Muscle layer of duodenum (tissue), 2 donors: ENCODE results near the gene ANKRD23.

Experiments
- H3K27ac ChIP-seq: one replicate; pipeline ENCODE4 v1.7.0; 2013; ENCODE audit warnings: mild to moderate bottlenecking, low read length
- H3K27me3 ChIP-seq: one replicate; pipeline ENCODE4 v1.7.0; 2013; ENCODE audit warnings: low read depth, mild to moderate bottlenecking, control low read depth, low read length
- H3K36me3 ChIP-seq, 2 donors: one replicate each; pipeline ENCODE4 v1.7.0; 2013; ENCODE audit warnings: low read length in 2 of 2, control low read depth in 1 of 2, mild to moderate bottlenecking in 1 of 2; ENCODE audit not compliant: insufficient read depth in 2 of 2, control insufficient read depth in 1 of 2
- H3K4me1 ChIP-seq, 2 donors: one replicate each; pipeline ENCODE4 v1.7.0; 2013; ENCODE audit warnings: low read length in 2 of 2, mild to moderate bottlenecking in 2 of 2, control low read depth in 1 of 2, moderate library complexity in 1 of 2; ENCODE audit not compliant: insufficient read depth in 2 of 2, control insufficient read depth in 1 of 2
- H3K4me3 ChIP-seq, 2 donors: one replicate each; pipeline ENCODE4 v1.7.0; 2013; ENCODE audit warnings: low read length in 2 of 2, low read depth in 1 of 2, mild to moderate bottlenecking in 1 of 2
- H3K9me3 ChIP-seq, 2 donors: one replicate each; pipeline ENCODE4 v1.7.0; 2013; ENCODE audit warnings: low read length in 2 of 2, control low read depth in 1 of 2, mild to moderate bottlenecking in 1 of 2; ENCODE audit not compliant: control insufficient read depth in 1 of 2
- donor health status: healthy.

The ANKRD23 gene

DNA sequence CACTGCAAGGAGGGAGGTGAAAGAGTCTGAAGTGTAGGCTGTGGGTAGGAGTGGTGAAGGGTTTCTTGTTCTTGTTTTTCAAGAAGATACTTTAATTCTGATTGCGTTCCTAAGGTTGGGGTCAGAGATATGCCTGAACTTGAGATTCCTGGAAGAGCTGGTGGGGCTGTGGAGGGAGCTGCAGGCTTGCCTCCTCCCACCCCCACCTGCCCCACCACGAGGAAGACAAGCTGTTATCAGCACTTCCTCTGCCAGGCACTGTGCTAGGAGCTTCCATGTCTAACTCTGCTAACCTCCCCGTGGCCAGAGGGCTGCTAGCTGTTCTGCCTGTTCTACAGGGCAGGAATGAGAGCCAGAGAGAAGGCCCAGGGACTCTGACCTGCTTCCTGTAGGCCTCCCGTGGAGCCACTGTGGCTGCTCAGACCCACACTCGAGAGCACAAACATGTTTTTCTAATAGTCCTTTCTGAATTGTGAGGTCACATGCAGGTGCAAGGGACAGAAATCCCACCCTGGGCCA lies 13.7 kb downstream of the ANKRD23 start:
- Histone ChIP-seq H3K9me3 (no peaks in the 10 kb centered on the region), H3K4me1 (peaks cover 3 to 12% of the 10 kb centered on the region in 2 donors), H3K27ac (no peak overlapping the region), H3K4me3 (no peak overlapping the region), H3K36me3 (peaks cover 45 to 69% of the 10 kb centered on the region in 2 donors), H3K27me3 (no peaks in the 10 kb centered on the region)

GRCh38 chr2:96828874-96829273 lies 14.9 kb downstream of the ANKRD23 start:
- H3K27ac ChIP-seq = no peak overlapping the region
- no peaks in the 10 kb centered on the region for H3K27me3 ChIP-seq
- H3K36me3 ChIP-seq = peaks cover 43 to 71% of the 10 kb centered on the region in 2 donors
- no peak overlapping the region for H3K4me3 ChIP-seq
- H3K4me1 ChIP-seq = peaks cover 3 to 20% of the 10 kb centered on the region in 2 donors
- H3K9me3 ChIP-seq = no peaks in the 10 kb centered on the region

GRCh38 chr2:96828436-96828835 lies 15.4 kb downstream of the ANKRD23 start:
- Histone ChIP-seq H3K4me3 (no peak overlapping the region), H3K9me3 (no peaks in the 10 kb centered on the region), H3K4me1 (peaks cover 3 to 23% of the 10 kb centered on the region in 2 donors), H3K36me3 (peaks cover 43 to 71% of the 10 kb centered on the region in 2 donors), H3K27ac (no peak overlapping the region), H3K27me3 (no peaks in the 10 kb centered on the region)

DNA sequence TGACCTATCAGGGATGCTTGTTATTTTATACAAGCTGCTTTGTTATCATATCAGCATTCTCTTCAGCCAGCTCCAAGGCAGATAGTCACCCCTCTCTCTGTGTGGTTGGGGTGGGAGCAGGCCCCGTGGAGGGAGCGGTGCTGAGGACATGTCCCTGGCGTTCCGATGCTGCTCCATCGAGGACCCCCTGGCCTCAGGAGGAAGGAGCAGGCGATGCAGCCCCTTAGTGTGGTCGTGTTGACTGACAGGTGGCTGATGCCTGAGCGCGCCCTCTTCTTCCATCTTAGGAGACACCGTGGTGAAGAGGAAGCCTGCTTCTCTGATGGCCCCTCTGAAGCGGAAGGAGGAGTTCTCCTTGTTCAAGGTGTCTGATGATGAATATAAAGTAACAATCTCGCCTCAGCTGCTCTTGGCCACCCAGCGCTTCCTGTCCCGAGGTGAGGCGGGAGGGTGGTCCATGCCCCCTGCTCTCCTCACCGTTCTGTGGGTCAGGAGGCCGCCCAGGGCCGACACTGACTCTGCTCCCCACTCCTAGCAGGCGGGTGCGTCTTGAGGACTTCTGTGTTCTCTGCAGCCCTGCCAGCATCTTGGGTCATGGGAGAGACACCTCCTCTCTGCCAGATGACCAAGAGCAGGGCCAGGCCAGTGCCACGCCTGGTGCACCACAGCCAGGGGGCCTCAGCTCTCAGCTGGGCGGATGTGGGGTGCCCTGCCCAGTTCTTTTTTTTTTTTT lies 17.1 kb downstream of the ANKRD23 start:
- Histone ChIP-seq H3K27me3 (no peaks in the 10 kb centered on the region), H3K27ac (no peak overlapping the region), H3K4me1 (peaks cover 0 to 23% of the 10 kb centered on the region in 2 donors), H3K9me3 (no peaks in the 10 kb centered on the region), H3K36me3 (peaks cover 41 to 60% of the 10 kb centered on the region in 2 donors), H3K4me3 (no peak overlapping the region)

GRCh38 chr2:96825057-96825456 lies 18.8 kb downstream of the ANKRD23 start:
- H3K9me3 ChIP-seq = no peaks in the 10 kb centered on the region
- H3K27me3 ChIP-seq = no peaks in the 10 kb centered on the region
- H3K36me3 ChIP-seq = peaks cover 40 to 46% of the 10 kb centered on the region in 2 donors
- no peak overlapping the region for H3K27ac ChIP-seq
- H3K4me1 ChIP-seq = peaks cover 6 to 34% of the 10 kb centered on the region in 2 donors
- no peak overlapping the region for H3K4me3 ChIP-seq

DNA sequence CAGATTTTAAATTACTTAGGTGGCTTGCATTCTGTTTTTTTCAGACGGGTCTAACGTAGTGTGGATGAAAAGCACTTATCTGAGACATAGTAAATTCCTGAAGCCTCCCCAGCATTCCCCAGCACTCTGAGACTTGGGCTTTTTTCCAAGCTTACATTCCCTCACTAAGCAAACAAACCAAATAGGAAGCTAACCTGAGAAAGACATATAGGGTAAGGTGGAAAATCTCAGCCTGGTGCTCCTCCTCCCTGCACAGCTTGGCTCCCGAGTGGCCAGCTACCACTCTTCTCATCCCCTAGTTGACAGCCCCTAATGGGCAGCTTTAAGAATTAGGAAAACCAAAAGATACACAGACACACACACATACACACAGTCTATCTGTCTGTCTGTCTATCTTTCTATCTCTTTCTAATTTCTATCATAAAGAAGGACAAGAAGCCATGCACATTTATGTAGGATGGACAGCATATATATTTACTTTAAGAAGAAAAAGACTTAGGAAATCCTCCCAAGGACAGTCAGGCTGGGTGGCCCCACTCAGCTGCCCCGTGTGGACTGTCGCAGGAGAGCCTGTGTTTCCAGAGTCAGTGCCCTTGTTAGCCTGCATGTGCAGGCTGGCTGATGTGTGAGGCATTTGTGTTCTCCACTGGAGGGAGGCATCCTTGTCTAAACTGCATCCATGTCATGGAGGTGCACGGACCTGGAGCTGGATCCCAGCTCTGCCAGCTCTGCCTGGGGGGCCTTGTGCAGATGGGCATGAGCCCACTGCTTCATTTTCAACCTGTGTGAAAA lies 19.5 kb downstream of the ANKRD23 start:
- Histone ChIP-seq H3K4me1 (peaks cover 12 to 41% of the 10 kb centered on the region in 2 donors), H3K27me3 (no peaks in the 10 kb centered on the region), H3K36me3 (peaks cover 34 to 38% of the 10 kb centered on the region in 2 donors), H3K27ac (no peak overlapping the region), H3K9me3 (no peaks in the 10 kb centered on the region), H3K4me3 (no peak overlapping the region)

GRCh38 chr2:96823198-96823597 lies 20.6 kb downstream of the ANKRD23 start:
- no peak overlapping the region for H3K27ac ChIP-seq

GRCh38 chr2:96822786-96823185 lies 21.0 kb downstream of the ANKRD23 start:
- Histone ChIP-seq H3K36me3 (peaks cover 26% of the 10 kb centered on the region in 2 donors), H3K4me1 (peaks cover 22 to 55% of the 10 kb centered on the region in 2 donors), H3K27ac (no peak overlapping the region), H3K4me3 (no peak overlapping the region), H3K27me3 (no peaks in the 10 kb centered on the region), H3K9me3 (no peaks in the 10 kb centered on the region)

More at GRCh38 chr2:96823198-96823597, 20.6 kb downstream of the ANKRD23 start:
- Histone ChIP-seq H3K27me3 (no peaks in the 10 kb centered on the region), H3K9me3 (no peaks in the 10 kb centered on the region), H3K36me3 (peaks cover 30% of the 10 kb centered on the region in 2 donors), H3K4me1 (peaks cover 21 to 51% of the 10 kb centered on the region in 2 donors), H3K4me3 (no peak overlapping the region)

DNA sequence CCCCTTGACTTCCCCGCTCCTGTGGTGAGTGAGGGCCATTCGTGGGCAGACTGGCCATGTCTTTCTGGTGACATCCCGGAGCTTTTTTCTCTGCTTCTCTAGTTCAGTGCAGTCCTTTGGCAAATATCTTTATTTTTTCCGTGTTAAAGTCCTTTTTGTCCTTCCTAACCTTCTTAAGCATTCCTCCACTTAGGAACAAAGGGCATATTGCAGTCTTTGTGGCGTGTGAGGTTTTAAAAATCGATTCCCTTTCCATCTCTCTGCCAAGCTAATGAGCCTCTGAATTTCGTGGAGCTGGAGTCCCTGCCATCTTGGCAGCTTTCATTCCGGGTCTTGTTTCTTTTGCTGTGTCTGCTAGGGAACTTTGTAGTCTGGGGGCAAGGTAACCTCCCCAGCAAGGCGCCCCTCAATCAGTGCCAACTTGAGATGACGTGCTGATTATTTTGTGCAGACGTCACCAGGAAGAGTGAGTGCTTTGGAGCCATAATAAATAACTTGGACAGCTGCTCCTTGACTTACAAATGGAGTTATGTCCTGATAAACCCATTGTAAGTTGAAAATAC lies 22.6 kb downstream of the ANKRD23 start:
- Histone ChIP-seq H3K9me3 (no peaks in the 10 kb centered on the region), H3K4me1 (peaks cover 28 to 62% of the 10 kb centered on the region in 2 donors), H3K36me3 (peaks cover 12 to 23% of the 10 kb centered on the region in 2 donors), H3K27ac (no peak overlapping the region), H3K4me3 (no peak overlapping the region), H3K27me3 (no peaks in the 10 kb centered on the region)

- no peaks in the 10 kb centered on the region for H3K27me3 ChIP-seq
- H3K9me3 ChIP-seq = no peaks in the 10 kb centered on the region
- peak overlapping the region; percentile 1 for H3K27ac ChIP-seq
- peaks cover under 1 to 15% of the 10 kb centered on the region in 2 donors for H3K36me3 ChIP-seq
- H3K4me1 ChIP-seq = peaks cover 31 to 67% of the 10 kb centered on the region in 2 donors
- peak overlapping the region in 1 of 2 donors; percentile 19 for H3K4me3 ChIP-seq
Measured at GRCh38 chr2:96819876-96820511, 23.8 kb downstream of the ANKRD23 start.
